Trophoblast cell (in vitro differentiated cells and primary cell): ENCODE measurements around the gene LBP.

Source experiments
- DNase-seq, 2 donors: peaks; one replicate each; pipeline ENCODE4 v3.0.0-alpha.2; 2016
- H2AFZ ChIP-seq: 2 replicates; pipeline ENCODE4 v1.6.1; 2013; ENCODE audit warnings: low read length, moderate library complexity, mild to moderate bottlenecking; ENCODE audit not compliant: insufficient read depth, poor library complexity
- H2AK5ac ChIP-seq: 2 replicates; pipeline ENCODE4 v1.6.1; 2013; ENCODE audit warnings: mild to moderate bottlenecking, low read length
- H2BK120ac ChIP-seq: 2 replicates; pipeline ENCODE4 v1.6.1; 2013; ENCODE audit warnings: low read length, mild to moderate bottlenecking, moderate library complexity; ENCODE audit not compliant: insufficient read depth, poor library complexity
- H2BK12ac ChIP-seq: 2 replicates; pipeline ENCODE4 v1.6.1; 2013; ENCODE audit warnings: mild to moderate bottlenecking, low read length, moderate library complexity
- H2BK5ac ChIP-seq: 2 replicates; pipeline ENCODE4 v1.6.1; 2013; ENCODE audit warnings: low read length, low read depth, moderate library complexity, mild to moderate bottlenecking; ENCODE audit not compliant: poor library complexity
- H3K14ac ChIP-seq: 2 replicates; pipeline ENCODE4 v1.6.1; 2013; ENCODE audit warnings: mild to moderate bottlenecking, low read length
- H3K18ac ChIP-seq: 2 replicates; pipeline ENCODE4 v1.6.1; 2013; ENCODE audit warnings: mild to moderate bottlenecking, low read length
- H3K23ac ChIP-seq: 2 replicates; pipeline ENCODE4 v1.6.1; 2013; ENCODE audit warnings: low read length
- H3K27ac ChIP-seq: 2 replicates; pipeline ENCODE4 v1.5.1; 2013; ENCODE audit warnings: low read depth, mild to moderate bottlenecking, inconsistent platforms, low read length, moderate library complexity
- H3K27me3 ChIP-seq: 2 replicates; pipeline ENCODE4 v1.6.1; 2013; ENCODE audit warnings: inconsistent platforms, mild to moderate bottlenecking, low read length, moderate library complexity; ENCODE audit not compliant: insufficient read depth
- H3K36me3 ChIP-seq, 2 experiments: 1 replicate in 1 of 2; 2 replicates in 1 of 2; pipeline ENCODE4 v1.6.1; 2013; ENCODE audit warnings: low read length in 2 of 2, mild to moderate bottlenecking in 2 of 2, moderate library complexity in 1 of 2; ENCODE audit not compliant: insufficient read depth in 2 of 2, control insufficient read depth in 1 of 2
- H3K4ac ChIP-seq: 2 replicates; pipeline ENCODE4 v1.6.1; 2013; ENCODE audit warnings: low read depth, mild to moderate bottlenecking, low read length, moderate library complexity
- H3K4me1 ChIP-seq, 2 experiments: 1 replicate in 1 of 2; 2 replicates in 1 of 2; pipeline ENCODE4 v1.6.1; 2013; ENCODE audit warnings: low read length in 2 of 2, mild to moderate bottlenecking in 2 of 2, moderate library complexity in 1 of 2; ENCODE audit not compliant: insufficient read depth in 2 of 2, control insufficient read depth in 1 of 2
- H3K4me2 ChIP-seq: 2 replicates; pipeline ENCODE4 v1.6.1; 2013; ENCODE audit warnings: inconsistent platforms, mild to moderate bottlenecking, low read length, moderate library complexity
- H3K4me3 ChIP-seq: 2 replicates; pipeline ENCODE4 v1.5.1; 2013; ENCODE audit warnings: mild to moderate bottlenecking, low read depth, low read length, inconsistent platforms
- H3K79me1 ChIP-seq: one replicate; pipeline ENCODE4 v1.6.1; 2013; ENCODE audit warnings: low read length
- H3K79me2 ChIP-seq: 2 replicates; pipeline ENCODE4 v1.6.1; 2013; ENCODE audit warnings: low read length, mild to moderate bottlenecking; ENCODE audit not compliant: control insufficient read depth, insufficient read depth, poor library complexity
- H3K9ac ChIP-seq: 2 replicates; pipeline ENCODE4 v1.6.1; 2013; ENCODE audit warnings: mild to moderate bottlenecking, low read length
- H3K9me3 ChIP-seq: 2 replicates; pipeline ENCODE4 v1.6.1; 2013; ENCODE audit warnings: low read depth, mild to moderate bottlenecking, control low read depth, inconsistent platforms, low read length; ENCODE audit not compliant: insufficient read depth
- H4K12ac ChIP-seq: 2 replicates; pipeline ENCODE4 v1.6.1; 2013; ENCODE audit warnings: low read depth, mild to moderate bottlenecking, low read length, moderate library complexity
- H4K8ac ChIP-seq: 2 replicates; pipeline ENCODE4 v1.6.1; 2013; ENCODE audit warnings: low read depth, mild to moderate bottlenecking, low read length, moderate library complexity
- H4K91ac ChIP-seq: one replicate; pipeline ENCODE4 v1.6.1; 2013; ENCODE audit warnings: low read depth, mild to moderate bottlenecking, low read length, moderate library complexity
- WGBS: extraction: QIAGEN DNeasy Blood & Tissue Kit; methylation state at CpG from one replicate; pipeline ENCODE4 v1.1.7; 2013; ENCODE audit warnings: missing lambda C conversion rate; ENCODE audit not compliant: insufficient read length, insufficient coverage; ENCODE audit errors: extremely low coverage; 5-methylcytosine and 5-hydroxymethylcytosine counted together

Gene LBP

GRCh38 chr20:38344107-38344701 is 2.1 kb upstream of the LBP start:
- H3K79me1 ChIP-seq: no peaks in the 10 kb centered on the region
- H3K23ac ChIP-seq: no peak overlapping the region
- H2BK12ac ChIP-seq: no peak overlapping the region
- H3K9ac ChIP-seq: no peak overlapping the region
- DNase-seq: peak; percentile 14 to 62
- no peak overlapping the region for H4K91ac ChIP-seq
- no peak overlapping the region for H3K4me2 ChIP-seq
- H2AFZ ChIP-seq: no peak overlapping the region
- H3K14ac ChIP-seq: no peak overlapping the region
- no peak overlapping the region for H2BK5ac ChIP-seq
- H3K4me3 ChIP-seq: no peak overlapping the region
- no peak overlapping the region for H4K8ac ChIP-seq
- no peak overlapping the region for H3K18ac ChIP-seq
- H3K4ac ChIP-seq: no peak overlapping the region
- no peaks in the 10 kb centered on the region for H3K4me1 ChIP-seq
- H2BK120ac ChIP-seq: no peak overlapping the region
- no peaks in the 10 kb centered on the region for H3K79me2 ChIP-seq
- H3K9me3 ChIP-seq: no peaks in the 10 kb centered on the region
- no peak overlapping the region for H3K27ac ChIP-seq
- H2AK5ac ChIP-seq: no peak overlapping the region
- H3K36me3 ChIP-seq: no peaks in the 10 kb centered on the region
- no peaks in the 10 kb centered on the region for H3K27me3 ChIP-seq
- no CpG with 5 or more reads among the region's 5 CpGs for WGBS
- no peak overlapping the region for H4K12ac ChIP-seq

DNA sequence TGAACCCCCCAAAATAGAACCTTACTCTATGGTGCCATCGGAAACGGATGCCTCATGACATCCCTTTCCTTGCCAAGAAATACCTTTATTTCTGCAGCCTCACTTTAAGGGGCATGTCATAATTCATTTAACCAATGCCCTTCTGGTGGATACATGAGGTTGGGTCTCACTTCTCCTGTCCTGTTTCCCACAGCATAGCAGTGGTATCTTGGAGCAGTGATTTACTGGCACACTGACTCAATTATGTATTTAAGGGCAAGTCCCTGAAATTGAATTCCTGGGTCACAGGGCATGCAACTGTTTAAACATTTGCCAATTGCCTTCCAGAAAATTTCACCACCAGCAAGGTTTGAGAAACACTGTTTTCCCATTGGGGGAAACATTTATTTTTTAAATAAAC is 639 bp upstream of the LBP start:
- Histone ChIP-seq H2AFZ (no peak overlapping the region), H4K12ac (no peak overlapping the region), H3K4me1 (no peaks in the 10 kb centered on the region), H2AK5ac (no peak overlapping the region), H3K4me3 (no peak overlapping the region), H3K27ac (no peak overlapping the region), H3K9ac (no peak overlapping the region), H3K4ac (no peak overlapping the region), H3K79me2 (no peaks in the 10 kb centered on the region), H3K23ac (no peak overlapping the region), H4K91ac (no peak overlapping the region), H2BK120ac (no peak overlapping the region), H3K9me3 (no peaks in the 10 kb centered on the region), H3K27me3 (no peaks in the 10 kb centered on the region), H3K4me2 (no peak overlapping the region), H3K18ac (no peak overlapping the region), H3K14ac (no peak overlapping the region), H3K79me1 (no peaks in the 10 kb centered on the region), H2BK12ac (no peak overlapping the region), H2BK5ac (no peak overlapping the region), H4K8ac (no peak overlapping the region), H3K36me3 (no peaks in the 10 kb centered on the region)
- no CpG with 5 or more reads among the region's 2 CpGs for WGBS
- no peak for DNase-seq

- Histone ChIP-seq H3K4ac (no peak overlapping the region), H2AK5ac (no peak overlapping the region), H3K9ac (no peak overlapping the region), H4K12ac (no peak overlapping the region), H3K79me1 (no peaks in the 10 kb centered on the region), H3K9me3 (no peaks in the 10 kb centered on the region), H3K27ac (no peak overlapping the region), H3K79me2 (no peaks in the 10 kb centered on the region), H3K18ac (no peak overlapping the region), H2BK120ac (no peak overlapping the region), H3K27me3 (no peaks in the 10 kb centered on the region), H3K4me2 (no peak overlapping the region), H4K91ac (no peak overlapping the region), H3K36me3 (no peaks in the 10 kb centered on the region), H2BK12ac (no peak overlapping the region), H3K4me3 (no peak overlapping the region), H2AFZ (no peak overlapping the region), H4K8ac (no peak overlapping the region), H3K4me1 (no peaks in the 10 kb centered on the region), H2BK5ac (no peak overlapping the region), H3K14ac (no peak overlapping the region), H3K23ac (no peak overlapping the region)
- WGBS: no CpG with 5 or more reads among the region's 4 CpGs
- no peak for DNase-seq
Measured at GRCh38 chr20:38346741-38347140, 459 bp downstream of the LBP start.

DNA sequence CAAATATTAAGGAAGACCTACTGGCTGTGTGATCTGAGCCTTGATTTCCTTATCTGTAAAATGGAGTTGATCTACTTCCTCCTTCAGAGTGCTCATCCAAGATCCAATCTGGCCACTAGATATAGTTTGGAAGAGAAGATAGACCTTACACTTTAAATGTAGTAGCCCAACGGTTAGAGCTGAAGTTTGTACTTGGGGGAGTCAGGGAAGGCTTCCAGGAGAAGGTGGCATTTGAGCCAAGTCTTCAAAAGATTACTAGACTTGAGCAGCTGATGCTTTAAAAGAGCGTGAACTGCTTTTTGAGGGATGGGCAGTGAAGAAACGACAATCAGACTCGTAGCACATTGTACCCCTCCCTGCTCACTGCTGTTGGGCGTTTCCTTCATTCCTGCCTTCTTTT is 3.6 kb downstream of the LBP start:
- Histone ChIP-seq H2AK5ac (no peak overlapping the region), H4K8ac (no peak overlapping the region), H4K91ac (no peak overlapping the region), H3K36me3 (no peaks in the 10 kb centered on the region), H3K9ac (no peak overlapping the region), H3K79me1 (no peaks in the 10 kb centered on the region), H3K27ac (no peak overlapping the region), H2AFZ (no peak overlapping the region), H3K18ac (no peak overlapping the region), H3K79me2 (no peaks in the 10 kb centered on the region), H3K14ac (no peak overlapping the region), H3K27me3 (no peaks in the 10 kb centered on the region), H3K9me3 (no peaks in the 10 kb centered on the region), H3K4me2 (no peak overlapping the region), H4K12ac (no peak overlapping the region), H3K4me1 (no peaks in the 10 kb centered on the region), H3K4ac (no peak overlapping the region), H3K4me3 (no peak overlapping the region), H2BK12ac (no peak overlapping the region), H3K23ac (no peak overlapping the region), H2BK120ac (no peak overlapping the region), H2BK5ac (no peak overlapping the region)
- no peak for DNase-seq
- no CpG with 5 or more reads among the region's 5 CpGs for WGBS
